ENCODE data around the gene ADAM8. TPM values are rescaled to one million over a fixed set of nuclear protein-coding genes. Genes with fewer than 3 reads are reported as not detected.

ADAM8 gene
- total and polyA plus RNA-seq, 2 of the 4 experiments (the other 2 are of a cell fraction): under 0.01 to 0.74 TPM

DNA sequence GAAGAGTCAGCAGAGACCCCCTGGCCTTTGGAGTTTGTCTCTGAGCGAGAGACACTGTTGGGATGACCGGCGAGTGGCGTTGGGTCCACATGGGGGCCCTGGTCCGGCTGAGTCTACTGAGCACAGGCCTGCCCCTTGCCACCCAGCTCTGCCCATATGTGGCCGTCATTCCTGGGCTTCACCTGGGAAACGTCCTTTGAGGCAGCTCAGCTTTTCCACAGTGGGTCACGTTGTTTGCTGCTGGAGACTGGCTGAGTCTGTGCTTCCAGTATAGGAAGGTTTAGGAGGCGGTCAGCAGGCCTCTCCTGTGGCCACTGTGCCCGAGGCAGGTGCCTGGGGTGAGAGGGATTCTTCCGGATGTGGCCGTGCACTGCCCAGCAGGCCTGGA lies 17.1 kb downstream of the ADAM8 start:
- peak overlapping the region; percentile 69 for H3K18ac ChIP-seq (ENCODE audit: low read depth, low read length)
- ATAC-seq (ENCODE audit: low read depth) (no peak), DNase-seq (no peak)
- 0 out of 2 replicates have a peak overlapping the region, but pooled peaks have one; percentile 34 for H3K56ac ChIP-seq (ENCODE audit: extremely low read depth, insufficient read depth, low read length)
- no peaks in the 10 kb centered on the region for H4K20me1 ChIP-seq (ENCODE audit: insufficient read depth, low read length)
- peak overlapping the region; percentile 29; the same call in 1 of the 2 replicates for H3K9ac ChIP-seq (ENCODE audit: low read depth, low read length)
- intact Hi-C loops (cut with micrococcal nuclease): loop anchor here (5.0 kb wide), 1 partner anchor 112 kb away; no protein-coding TSS in a partner anchor
- peak overlapping the region; percentile 98 for H2AK5ac ChIP-seq (ENCODE audit: low read depth, low read length)
- peak overlapping the region; percentile 58 for H4K5ac ChIP-seq (ENCODE audit: low read depth, low read length)
- peak overlapping the region; percentile 75 for H2AFZ ChIP-seq (replicated peaks; ENCODE audit: low read length, poor library complexity)
- H2BK15ac ChIP-seq (ENCODE audit: low read depth, low read length): peak overlapping the region; percentile 29; the same call in 1 of the 3 replicates
- no peak for TF ChIP-seq CHD1 (IDR thresholded peaks at IDR 0.05; ENCODE audit: low read depth, low read length)
- 52% methylated on average over 8 of the region's 12 CpGs; no CpG with 5 or more reads in 1 of the 2 experiments for WGBS, 2 experiments (ENCODE audit: extremely low coverage in 2 of 2, insufficient read length in 1 of 2)
- H2BK20ac ChIP-seq (ENCODE audit: low read depth, low read length): peak overlapping the region; percentile 96
- H4K8ac ChIP-seq (ENCODE audit: low read depth in 2 of 2, low read length in 2 of 2): peak overlapping the region; percentile 56 to 86
- peaks cover 0 to 4% of the 10 kb centered on the region in 2 experiments; a peak in 1 of 4 replicates for H3K79me1 ChIP-seq (ENCODE audit: low read depth in 1 of 2, low read length in 2 of 2)
- in situ Hi-C loops (cut with MboI; ENCODE audit: low sequenced_read_pairs): loop anchor here (25.0 kb wide), 1 partner anchor 597 kb away; no protein-coding TSS in a partner anchor
- H2BK120ac ChIP-seq (ENCODE audit: low read depth, low read length): peak overlapping the region; percentile 91
- peak overlapping the region; percentile 94 for H4K91ac ChIP-seq (ENCODE audit: insufficient read depth, low read depth, low read length)
- H3K23ac ChIP-seq (ENCODE audit: low read depth, low read length): peak overlapping the region; percentile 62; the same call in 1 of the 2 replicates
- H3K4me3 ChIP-seq (ENCODE audit: insufficient read depth, low read depth, low read length): no peak overlapping the region
- dilution Hi-C loops (cut with HindIII; ENCODE audit: low sequenced_read_pairs, unreplicated experiment): no loop called here
- H3K36me3 ChIP-seq (ENCODE audit: control insufficient read depth, insufficient read depth, low read length): no peaks in the 10 kb centered on the region
- H3K14ac ChIP-seq (replicated peaks; ENCODE audit: low read depth, low read length): peak overlapping the region; percentile 88
- CTCF ChIA-PET: no interaction called here
- H2BK5ac ChIP-seq (ENCODE audit: low read depth, low read length, poor library complexity, severe bottlenecking): peak overlapping the region; percentile 88
- H3K4me2 ChIP-seq (ENCODE audit: low read depth, low read length): peak overlapping the region; percentile 11; the same call in 1 of the 2 replicates
- peaks cover 18% of the 10 kb centered on the region for H3K9me1 ChIP-seq (ENCODE audit: insufficient read depth, low read length)
- no peaks in the 10 kb centered on the region for H3K27me3 ChIP-seq (ENCODE audit: control insufficient read depth, insufficient read depth, low read length)
- no TSS peak for BruUV-seq (replicated peaks)
- H3K4ac ChIP-seq (ENCODE audit: low read depth, low read length): peak overlapping the region; percentile 96
- H2AK9ac ChIP-seq (replicated peaks; ENCODE audit: low read depth, low read length, poor library complexity): peak overlapping the region; percentile 91
- peak overlapping the region; percentile 80 for H3K27ac ChIP-seq (ENCODE audit: insufficient read depth, low read length)
- POLR2A ChIA-PET (ENCODE audit: unreplicated experiment): no interaction called here
- no peaks in the 10 kb centered on the region for H3K9me3 ChIP-seq (ENCODE audit: control insufficient read depth, insufficient read depth, low read length)
- peaks cover 21% of the 10 kb centered on the region for H3K4me1 ChIP-seq (ENCODE audit: control insufficient read depth, insufficient read depth, low read length)
